K562 (cell line): Measurements from ENCODE around the gene TM9SF4. TPM values are rescaled to one million over a fixed set of nuclear protein-coding genes. Genes with fewer than 3 reads are reported as not detected.

Experiments
- ATAC-seq: fragments of 200-7000 bp; cut with Tn5 transposase; 3 replicates; pipeline ENCODE4 v1.9.1; 2020; ENCODE audit warnings: moderate library complexity
- BruUV-seq: library from RNA; stranded (reverse); fragments of 400-500 nt; replicated peaks from 2 replicates; lab custom pipeline; 2021; lab: Mats Ljungman, UMichigan
- CTCF ChIA-PET: fragments of 300-600 bp; formaldehyde crosslinking; extraction: SDS; loops from one replicate; lab custom pipeline; 2021; ENCODE audit warnings: low intra/inter-chr PET ratio; lab: Yijun Ruan, JAX
- POLR2A ChIA-PET: fragments of 300-600, 350-650 bp; sonication (Branson Sonifier 250); formaldehyde crosslinking; extraction: SDS; loops from one replicate; lab custom pipeline; 2021; ENCODE audit warnings: antibody characterized with exemption, inconsistent platforms; lab: Yijun Ruan, JAX
- DNase-seq, 4 experiments: peaks; one replicate each; pipeline versions ENCODE4 v3.0.0 to v3.0.0-alpha.2; 2011 to 2018; ENCODE audit warnings: low spot score in 3 of 4, mixed read lengths in 3 of 4; ENCODE audit errors: extremely low read depth in 1 of 4
- FAIRE-seq: peaks from 2 replicates; lab custom pipeline; 2011; peaks lifted over from hg19 to GRCh38; lab: Jason Lieb, UNC
- H2AFZ ChIP-seq: 2 replicates; pipeline ENCODE4 v1.6.0; 2011; ENCODE audit warnings: low read depth, low read length, control low read depth, inconsistent platforms
- H3K27ac ChIP-seq: fragments of 200-600 bp; 3 replicates; pipeline ENCODE4 v1.8.0; 2011; ENCODE audit warnings: low read depth, mild to moderate bottlenecking, control low read depth, inconsistent platforms, low read length, moderate library complexity, mixed read lengths; ENCODE audit errors: extremely low read depth
- H3K27me3 ChIP-seq, 2 experiments: fragments of 300-600 bp in 1 of 2; 2 replicates in 1 of 2; 3 replicates in 1 of 2; pipeline versions ENCODE4 v1.6.0 to v1.8.0; 2011; ENCODE audit warnings: inconsistent platforms in 2 of 2, low read length in 2 of 2, mild to moderate bottlenecking in 1 of 2, mixed read lengths in 1 of 2, moderate library complexity in 1 of 2; ENCODE audit not compliant: control insufficient read depth in 2 of 2, insufficient read depth in 2 of 2
- H3K36me3 ChIP-seq: fragments of 300-600 bp; 3 replicates; pipeline ENCODE4 v1.8.0; 2011; ENCODE audit warnings: mild to moderate bottlenecking, low read length, inconsistent platforms; ENCODE audit not compliant: control insufficient read depth, insufficient read depth
- H3K4me1 ChIP-seq, 2 experiments: fragments of 200-600 bp in 1 of 2; replicated peaks in 1 of 2; 2 replicates in 1 of 2; 3 replicates in 1 of 2; pipeline versions ENCODE4 v1.5.1 to v1.8.0; 2011; ENCODE audit warnings: inconsistent platforms in 2 of 2, low read length in 2 of 2, mild to moderate bottlenecking in 1 of 2, mixed read lengths in 1 of 2, moderate library complexity in 1 of 2; ENCODE audit not compliant: control insufficient read depth in 2 of 2, insufficient read depth in 2 of 2
- H3K4me2 ChIP-seq: 2 replicates; pipeline ENCODE4 v1.6.1; 2011; ENCODE audit warnings: low read length, control low read depth, inconsistent platforms, mixed read lengths; ENCODE audit not compliant: insufficient read depth
- H3K4me3 ChIP-seq: fragments of 200-600 bp; sonication (generic), shearing (Covaris generic); 2 replicates; pipeline ENCODE4 v1.5.1; 2016; ENCODE audit warnings: control low read depth, inconsistent platforms
- H3K79me2 ChIP-seq: fragments of 200-600 bp; 3 replicates; pipeline ENCODE4 v1.8.0; 2011; ENCODE audit warnings: low read length, inconsistent platforms; ENCODE audit not compliant: control insufficient read depth, insufficient read depth
- H3K9ac ChIP-seq, 2 experiments: 2 replicates each; pipeline versions ENCODE4 v1.6.0 to v1.6.1; 2011; ENCODE audit warnings: low read depth in 2 of 2, low read length in 2 of 2, control low read depth in 1 of 2, inconsistent platforms in 1 of 2, mild to moderate bottlenecking in 1 of 2, mixed read lengths in 1 of 2; ENCODE audit not compliant: insufficient read depth in 1 of 2
- H3K9me1 ChIP-seq: one replicate; pipeline ENCODE4 v1.6.0; 2011; ENCODE audit warnings: inconsistent platforms, mild to moderate bottlenecking, low read length, moderate library complexity; ENCODE audit not compliant: control insufficient read depth, insufficient read depth
- H3K9me3 ChIP-seq: replicated peaks from 2 replicates; pipeline ENCODE4 v1.5.1; 2011; ENCODE audit warnings: low read depth, low read length, inconsistent platforms; ENCODE audit not compliant: control insufficient read depth, insufficient read depth
- H4K20me1 ChIP-seq: replicated peaks from 2 replicates; pipeline ENCODE4 v1.6.1; 2011; ENCODE audit warnings: low read length, inconsistent platforms, mixed read lengths; ENCODE audit not compliant: control insufficient read depth, insufficient read depth
- ARID1B ChIP-seq: fragments of 450-650 bp; IDR thresholded peaks from 2 replicates; pipeline ENCODE4 v1.6.1; 2016; ENCODE audit warnings: antibody characterized with exemption, mild to moderate bottlenecking, inconsistent platforms
- BCOR ChIP-seq: fragments of 450-650 bp; IDR thresholded peaks from 2 replicates; pipeline ENCODE4 v1.6.1; 2016
- FOSL1 ChIP-seq: fragments of 200-800 bp; sonication (Bioruptor generic); conservative IDR thresholded peaks from 2 replicates; pipeline ENCODE4 v1.6.1; 2016; ENCODE audit warnings: missing genetic modification characterization, missing compliant biosample characterization
- GABPB2 ChIP-seq: fragments of 250-450 bp; sonication (Bioruptor Pico); conservative IDR thresholded peaks from 2 replicates; pipeline ENCODE4 v1.5.1; 2021; ENCODE audit warnings: mild to moderate bottlenecking
- HDAC3 ChIP-seq: fragments of 450-650 bp; IDR thresholded peaks from 2 replicates; pipeline ENCODE4 v1.6.1; 2018; ENCODE audit warnings: borderline replicate concordance, mild to moderate bottlenecking, moderate library complexity; ENCODE audit not compliant: partially characterized antibody
- NFYB ChIP-seq: IDR thresholded peaks from 2 replicates; pipeline ENCODE4 v1.6.1; 2011; ENCODE audit warnings: mild to moderate bottlenecking, moderate library complexity; ENCODE audit not compliant: insufficient read length; ENCODE audit errors: extremely low read depth
- SMARCC2 ChIP-seq: fragments of 450-650 bp; IDR thresholded peaks from 2 replicates; pipeline ENCODE4 v1.6.1; 2017; ENCODE audit warnings: antibody characterized with exemption, moderate library complexity, mild to moderate bottlenecking, low read depth
- SUPT5H ChIP-seq: fragments of 450-650 bp; IDR thresholded peaks from 2 replicates; pipeline ENCODE4 v1.6.1; 2016
- ZFP36 ChIP-seq: fragments of 150-350 bp; IDR thresholded peaks from 2 replicates; pipeline ENCODE4 v1.6.1; 2018; ENCODE audit warnings: low read length, low read depth; ENCODE audit not compliant: partially characterized antibody
- ZFPM2 ChIP-seq: fragments of 250-450 bp; sonication (Bioruptor Pico); IDR thresholded peaks from 2 replicates; pipeline ENCODE4 v1.5.1; 2022; ENCODE audit warnings: mild to moderate bottlenecking
- ZNF551 ChIP-seq: fragments of 250-450 bp; sonication (Bioruptor Pico); IDR thresholded peaks from 2 replicates; pipeline ENCODE4 v1.5.0; 2021; ENCODE audit warnings: mild to moderate bottlenecking, moderate library complexity
- ZNF77 ChIP-seq: fragments of 250-450 bp; sonication (Bioruptor Pico); IDR thresholded peaks from 2 replicates; pipeline ENCODE4 v1.5.0; 2020
- WGBS: fragments of 100-300 bp; shearing (Covaris generic); methylation state at CpG from one replicate; pipeline ENCODE4 v1.1.6; 2016; ENCODE audit warnings: low coverage, mixed read lengths; ENCODE audit not compliant: insufficient coverage; ENCODE audit errors: missing lambda C conversion rate; 5-methylcytosine and 5-hydroxymethylcytosine counted together
- in situ Hi-C: fragments of 300-500 bp; cut with MboI; formaldehyde crosslinking; loops from 4 replicates; pipeline ENCODE4 v1.15.0; 2018; ENCODE audit warnings: inconsistent platforms, mixed read lengths
- intact Hi-C: fragments of 100-400 bp; cut with micrococcal nuclease; formaldehyde crosslinking; loops from 2 replicates; pipeline ENCODE4 v1.14.2; 2022
- polyA plus RNA-seq, 8 experiments: library from polyadenylated mRNA; depleted of rRNA in 4 of 8; stranded (reverse) in 5 of 8; unstranded in 3 of 8; fragments of >200 nt; fragmentation: Nextera tagmentation in 2 of 8; fragmentation: Illumina TruSeq in 1 of 8; extraction: Ambion mirVana in 2 of 8; extraction: Trizol in 1 of 8; gene quantifications; 2 replicates each; pipeline versions ENCODE4 v1.2.1 to v1.2.3, GENCODE V29; 2011 to 2014; ENCODE audit warnings: inconsistent platforms in 1 of 8, missing spikeins in 1 of 8
- total RNA-seq, 7 experiments: library from RNA; depleted of rRNA in 6 of 7; stranded (reverse); fragments of >200 nt in 6 of 7; fragmentation: Illumina TruSeq in 2 of 7; extraction: Trizol in 2 of 7; gene quantifications; 2 replicates each; pipeline versions ENCODE4 v1.2.1 to v1.2.3, GENCODE V29; 2011 to 2021; ENCODE audit warnings: low replicate concordance in 1 of 7
- TF ChIP-seq, protein P1 (sequence below): sonication (generic); formaldehyde crosslinking; IDR thresholded peaks from 2 replicates; pipeline ENCODE4 v1.8.1; 2023; ENCODE audit warnings: mild to moderate bottlenecking, missing genetic modification reagents
- TF ChIP-seq, protein P2 (sequence below): conservative IDR thresholded peaks from 2 replicates; pipeline ENCODE4 v1.6.1; 2011; ENCODE audit warnings: low read depth, mild to moderate bottlenecking, low read length; ENCODE audit not compliant: control insufficient read depth
- TF ChIP-seq, protein P3 (sequence below): fragments of 200-800 bp; sonication (Bioruptor generic); IDR thresholded peaks from 2 replicates; pipeline ENCODE4 v1.6.1; 2017; ENCODE audit warnings: missing genetic modification characterization, missing compliant biosample characterization
- TF ChIP-seq, protein P4 (sequence below): fragments of 250-450 bp; sonication (Bioruptor Pico); IDR thresholded peaks from 2 replicates; pipeline ENCODE4 v1.4.0; 2020; ENCODE audit warnings: borderline replicate concordance
- TF ChIP-seq, protein P5 (sequence below): fragments of 450-650 bp; IDR thresholded peaks from 2 replicates; pipeline ENCODE4 v1.6.1; 2017; ENCODE audit warnings: mild to moderate bottlenecking, moderate library complexity

The TM9SF4 gene
- total and polyA plus RNA-seq, 9 of the 15 experiments (the other 6 are each of a cell fraction or from before 2014, with no cell fraction given) = 14.5 to 46.3 (median 26.9) TPM

DNA sequence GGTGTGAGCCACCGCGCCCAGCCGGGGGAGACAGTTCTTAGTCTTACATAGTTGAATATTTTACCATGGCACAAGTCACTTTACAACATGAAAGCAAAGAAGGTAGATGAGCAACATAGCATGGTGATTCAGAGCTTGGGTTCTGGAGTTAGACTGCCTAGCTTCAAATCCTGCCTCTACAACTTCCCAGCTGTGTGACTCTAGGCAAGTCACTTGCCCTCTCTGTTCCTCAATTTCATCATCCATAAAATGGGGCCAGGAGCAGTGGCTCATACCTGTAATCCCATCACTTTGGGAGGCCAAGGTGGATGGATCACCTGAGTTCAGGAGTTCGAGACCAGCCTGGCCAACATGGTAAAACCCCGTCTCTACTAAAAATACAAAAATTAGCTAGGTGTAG lies 31.2 kb upstream of the TM9SF4 start:
- Histone ChIP-seq H3K79me2 (no peaks in the 10 kb centered on the region), H3K4me2 (no peak overlapping the region), H4K20me1 (no peaks in the 10 kb centered on the region), H2AFZ (no peak overlapping the region), H3K27ac (no peak overlapping the region), H3K4me1 (no peaks in the 10 kb centered on the region; a peak in 1 of 5 replicates), H3K9me3 (no peaks in the 10 kb centered on the region), H3K36me3 (no peaks in the 10 kb centered on the region), H3K4me3 (no peak overlapping the region), H3K9ac (no peak overlapping the region), H3K9me1 (no peaks in the 10 kb centered on the region), H3K27me3 (peaks cover 33 to 46% of the 10 kb centered on the region in 2 experiments)
- intact Hi-C loops (no loop called here), in situ Hi-C loops (no loop called here)
- FAIRE-seq (no peak), ATAC-seq (no peak), DNase-seq (no peak)
- BruUV-seq = no TSS peak
- 48% methylated on average over 5 of the region's 5 CpGs for WGBS
- ChIA-PET POLR2A (interaction anchor here (0.6 kb wide), 1 partner anchor 37 kb away, joined by 3 read pairs; no protein-coding TSS in a partner anchor), CTCF (no interaction called here)
- TF ChIP-seq SUPT5H (no peak), GABPB2 (CRISPR knock-in tag) (no peak), ZNF77 (CRISPR knock-in tag) (no peak), HDAC3 (no peak), ZFPM2 (no peak), ARID1B (no peak), ZFP36 (peak; percentile 80), SMARCC2 (no peak), FOSL1 (no peak), BCOR (peak; percentile 74; the same call in 1 of the 2 replicates), ZNF551 (CRISPR knock-in tag) (no peak), NFYB (no peak)
- TF ChIP-seq, protein P1, sequence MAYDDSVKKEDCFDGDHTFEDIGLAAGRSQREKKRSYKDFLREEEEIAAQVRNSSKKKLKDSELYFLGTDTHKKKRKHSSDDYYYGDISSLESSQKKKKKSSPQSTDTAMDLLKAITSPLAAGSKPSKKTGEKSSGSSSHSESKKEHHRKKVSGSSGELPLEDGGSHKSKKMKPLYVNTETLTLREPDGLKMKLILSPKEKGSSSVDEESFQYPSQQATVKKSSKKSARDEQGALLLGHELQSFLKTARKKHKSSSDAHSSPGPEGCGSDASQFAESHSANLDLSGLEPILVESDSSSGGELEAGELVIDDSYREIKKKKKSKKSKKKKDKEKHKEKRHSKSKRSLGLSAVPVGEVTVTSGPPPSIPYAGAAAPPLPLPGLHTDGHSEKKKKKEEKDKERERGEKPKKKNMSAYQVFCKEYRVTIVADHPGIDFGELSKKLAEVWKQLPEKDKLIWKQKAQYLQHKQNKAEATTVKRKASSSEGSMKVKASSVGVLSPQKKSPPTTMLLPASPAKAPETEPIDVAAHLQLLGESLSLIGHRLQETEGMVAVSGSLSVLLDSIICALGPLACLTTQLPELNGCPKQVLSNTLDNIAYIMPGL (CRISPR knock-in tag) = no peak
- TF ChIP-seq, protein P2, sequence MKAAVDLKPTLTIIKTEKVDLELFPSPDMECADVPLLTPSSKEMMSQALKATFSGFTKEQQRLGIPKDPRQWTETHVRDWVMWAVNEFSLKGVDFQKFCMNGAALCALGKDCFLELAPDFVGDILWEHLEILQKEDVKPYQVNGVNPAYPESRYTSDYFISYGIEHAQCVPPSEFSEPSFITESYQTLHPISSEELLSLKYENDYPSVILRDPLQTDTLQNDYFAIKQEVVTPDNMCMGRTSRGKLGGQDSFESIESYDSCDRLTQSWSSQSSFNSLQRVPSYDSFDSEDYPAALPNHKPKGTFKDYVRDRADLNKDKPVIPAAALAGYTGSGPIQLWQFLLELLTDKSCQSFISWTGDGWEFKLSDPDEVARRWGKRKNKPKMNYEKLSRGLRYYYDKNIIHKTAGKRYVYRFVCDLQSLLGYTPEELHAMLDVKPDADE = no peak
- TF ChIP-seq, protein P3, sequence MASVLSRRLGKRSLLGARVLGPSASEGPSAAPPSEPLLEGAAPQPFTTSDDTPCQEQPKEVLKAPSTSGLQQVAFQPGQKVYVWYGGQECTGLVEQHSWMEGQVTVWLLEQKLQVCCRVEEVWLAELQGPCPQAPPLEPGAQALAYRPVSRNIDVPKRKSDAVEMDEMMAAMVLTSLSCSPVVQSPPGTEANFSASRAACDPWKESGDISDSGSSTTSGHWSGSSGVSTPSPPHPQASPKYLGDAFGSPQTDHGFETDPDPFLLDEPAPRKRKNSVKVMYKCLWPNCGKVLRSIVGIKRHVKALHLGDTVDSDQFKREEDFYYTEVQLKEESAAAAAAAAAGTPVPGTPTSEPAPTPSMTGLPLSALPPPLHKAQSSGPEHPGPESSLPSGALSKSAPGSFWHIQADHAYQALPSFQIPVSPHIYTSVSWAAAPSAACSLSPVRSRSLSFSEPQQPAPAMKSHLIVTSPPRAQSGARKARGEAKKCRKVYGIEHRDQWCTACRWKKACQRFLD (CRISPR knock-in tag) = no peak
- TF ChIP-seq, protein P4, sequence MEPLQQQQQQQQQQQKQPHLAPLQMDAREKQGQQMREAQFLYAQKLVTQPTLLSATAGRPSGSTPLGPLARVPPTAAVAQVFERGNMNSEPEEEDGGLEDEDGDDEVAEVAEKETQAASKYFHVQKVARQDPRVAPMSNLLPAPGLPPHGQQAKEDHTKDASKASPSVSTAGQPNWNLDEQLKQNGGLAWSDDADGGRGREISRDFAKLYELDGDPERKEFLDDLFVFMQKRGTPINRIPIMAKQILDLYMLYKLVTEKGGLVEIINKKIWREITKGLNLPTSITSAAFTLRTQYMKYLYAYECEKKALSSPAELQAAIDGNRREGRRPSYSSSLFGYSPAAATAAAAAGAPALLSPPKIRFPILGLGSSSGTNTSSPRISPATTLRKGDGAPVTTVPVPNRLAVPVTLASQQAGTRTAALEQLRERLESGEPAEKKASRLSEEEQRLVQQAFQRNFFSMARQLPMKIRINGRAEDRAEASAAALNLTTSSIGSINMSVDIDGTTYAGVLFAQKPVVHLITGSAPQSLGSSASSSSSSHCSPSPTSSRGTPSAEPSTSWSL (CRISPR knock-in tag) = no peak
- TF ChIP-seq, protein P5, sequence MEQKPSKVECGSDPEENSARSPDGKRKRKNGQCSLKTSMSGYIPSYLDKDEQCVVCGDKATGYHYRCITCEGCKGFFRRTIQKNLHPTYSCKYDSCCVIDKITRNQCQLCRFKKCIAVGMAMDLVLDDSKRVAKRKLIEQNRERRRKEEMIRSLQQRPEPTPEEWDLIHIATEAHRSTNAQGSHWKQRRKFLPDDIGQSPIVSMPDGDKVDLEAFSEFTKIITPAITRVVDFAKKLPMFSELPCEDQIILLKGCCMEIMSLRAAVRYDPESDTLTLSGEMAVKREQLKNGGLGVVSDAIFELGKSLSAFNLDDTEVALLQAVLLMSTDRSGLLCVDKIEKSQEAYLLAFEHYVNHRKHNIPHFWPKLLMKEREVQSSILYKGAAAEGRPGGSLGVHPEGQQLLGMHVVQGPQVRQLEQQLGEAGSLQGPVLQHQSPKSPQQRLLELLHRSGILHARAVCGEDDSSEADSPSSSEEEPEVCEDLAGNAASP = no peak
